ENCODE data around the gene MYCN. TPM values are rescaled to one million over a fixed set of nuclear protein-coding genes. Genes with fewer than 3 reads are reported as not detected.

Gene MYCN
- total and polyA plus RNA-seq, 2 donors (not counting 1 experiment from before 2014, with no cell fraction given), result not detected

GRCh38 chr2:15979759-15980604, 39.6 kb downstream of the MYCN start:
- no peak overlapping the region for H3K4me3 ChIP-seq (replicated peaks in 1 of 4; ENCODE audit: control extremely low read depth in 1 of 4, insufficient read depth in 1 of 4, low read depth in 3 of 4, low read length in 4 of 4)
- H3K36me3 ChIP-seq (ENCODE audit: control insufficient read depth, insufficient read depth, low read length), result no peaks in the 10 kb centered on the region
- H3K79me2 ChIP-seq (ENCODE audit: control insufficient read depth, insufficient read depth, low read length), result no peaks in the 10 kb centered on the region
- H3K9me3 ChIP-seq (ENCODE audit: control insufficient read depth, insufficient read depth, low read depth, low read length), result no peaks in the 10 kb centered on the region
- no peak overlapping the region for H2AFZ ChIP-seq (ENCODE audit: low read length)
- H4K20me1 ChIP-seq (ENCODE audit: control insufficient read depth, extremely low read depth, insufficient read depth, low read length), result no peaks in the 10 kb centered on the region
- no peak overlapping the region for H3K27ac ChIP-seq (ENCODE audit: insufficient read depth, low read length)
- TF ChIP-seq CTCF (conservative IDR thresholded peaks at IDR 0.05 in 1 of 2, IDR thresholded peaks at IDR 0.05 in 1 of 2; ENCODE audit: low read depth in 1 of 2, low read length in 2 of 2), result no peak
- TF ChIP-seq EZH2 (IDR thresholded peaks at IDR 0.05; ENCODE audit: low read length, missing control alignments), result no peak
- no peaks in the 10 kb centered on the region for H3K4me1 ChIP-seq (ENCODE audit: control insufficient read depth, extremely low read depth, insufficient read depth, low read length)
- no peak overlapping the region for H3K4me2 ChIP-seq (ENCODE audit: extremely low read depth, insufficient read depth, low read length)
- DNase-seq (ENCODE audit: low read depth in 2 of 2), result no peak
- H3K27me3 ChIP-seq (ENCODE audit: control insufficient read depth, insufficient read depth, low read length), result no peaks in the 10 kb centered on the region
- H3K9ac ChIP-seq (ENCODE audit: insufficient read depth, low read length), result no peak overlapping the region

- Histone ChIP-seq H3K27me3 (ENCODE audit: control insufficient read depth, insufficient read depth, low read length) (no peaks in the 10 kb centered on the region), H3K9me3 (ENCODE audit: control insufficient read depth, insufficient read depth, low read depth, low read length) (no peaks in the 10 kb centered on the region), H3K4me2 (ENCODE audit: extremely low read depth, insufficient read depth, low read length) (no peak overlapping the region), H3K36me3 (ENCODE audit: control insufficient read depth, insufficient read depth, low read length) (no peaks in the 10 kb centered on the region), H3K9ac (ENCODE audit: insufficient read depth, low read length) (no peak overlapping the region), H3K27ac (ENCODE audit: insufficient read depth, low read length) (no peak overlapping the region), H4K20me1 (ENCODE audit: control insufficient read depth, extremely low read depth, insufficient read depth, low read length) (no peaks in the 10 kb centered on the region), H3K79me2 (ENCODE audit: control insufficient read depth, insufficient read depth, low read length) (no peaks in the 10 kb centered on the region), H2AFZ (ENCODE audit: low read length) (no peak overlapping the region), H3K4me3 (replicated peaks in 1 of 4; ENCODE audit: control extremely low read depth in 1 of 4, insufficient read depth in 1 of 4, low read depth in 3 of 4, low read length in 4 of 4) (no peak overlapping the region), H3K4me1 (ENCODE audit: control insufficient read depth, extremely low read depth, insufficient read depth, low read length) (no peaks in the 10 kb centered on the region)
- no peak for DNase-seq (ENCODE audit: low read depth in 2 of 2)
- TF ChIP-seq CTCF (conservative IDR thresholded peaks at IDR 0.05 in 1 of 2, IDR thresholded peaks at IDR 0.05 in 1 of 2; ENCODE audit: low read depth in 1 of 2, low read length in 2 of 2), result no peak
- TF ChIP-seq EZH2 (IDR thresholded peaks at IDR 0.05; ENCODE audit: low read length, missing control alignments), result no peak
Observed at GRCh38 chr2:15980605-15981098, 40.3 kb downstream of the MYCN start.

DNA sequence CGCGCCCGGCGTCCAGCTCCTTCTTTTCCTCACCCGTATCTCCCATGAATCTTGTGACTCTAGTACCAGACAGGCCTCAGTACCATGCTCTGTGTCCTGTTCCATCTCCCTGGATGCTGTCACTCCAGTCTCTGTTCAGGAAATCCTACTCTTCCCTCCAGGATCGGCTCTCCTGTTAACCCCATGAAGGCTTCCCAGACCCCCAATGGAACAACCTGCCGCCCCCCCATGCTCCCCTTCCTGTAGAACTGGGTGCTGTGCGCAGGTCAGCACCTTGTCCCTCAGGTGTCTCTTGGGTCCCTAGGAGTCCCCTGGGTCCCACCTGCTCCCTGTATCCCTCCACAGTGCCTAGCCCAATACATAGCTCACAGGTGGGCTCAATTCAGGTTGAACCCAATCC, 41.3 kb downstream of the MYCN start:
- Histone ChIP-seq H4K20me1 (ENCODE audit: control insufficient read depth, extremely low read depth, insufficient read depth, low read length) (no peaks in the 10 kb centered on the region), H3K36me3 (ENCODE audit: control insufficient read depth, insufficient read depth, low read length) (no peaks in the 10 kb centered on the region), H2AFZ (ENCODE audit: low read length) (no peak overlapping the region), H3K9me3 (ENCODE audit: control insufficient read depth, insufficient read depth, low read depth, low read length) (no peaks in the 10 kb centered on the region), H3K4me1 (ENCODE audit: control insufficient read depth, extremely low read depth, insufficient read depth, low read length) (no peaks in the 10 kb centered on the region), H3K27ac (ENCODE audit: insufficient read depth, low read length) (no peak overlapping the region), H3K9ac (ENCODE audit: insufficient read depth, low read length) (no peak overlapping the region), H3K79me2 (ENCODE audit: control insufficient read depth, insufficient read depth, low read length) (no peaks in the 10 kb centered on the region), H3K27me3 (ENCODE audit: control insufficient read depth, insufficient read depth, low read length) (no peaks in the 10 kb centered on the region), H3K4me3 (replicated peaks in 1 of 4; ENCODE audit: control extremely low read depth in 1 of 4, insufficient read depth in 1 of 4, low read depth in 3 of 4, low read length in 4 of 4) (no peak overlapping the region), H3K4me2 (ENCODE audit: extremely low read depth, insufficient read depth, low read length) (no peak overlapping the region)
- TF ChIP-seq EZH2 (IDR thresholded peaks at IDR 0.05; ENCODE audit: low read length, missing control alignments) (no peak), CTCF (conservative IDR thresholded peaks at IDR 0.05 in 1 of 2, IDR thresholded peaks at IDR 0.05 in 1 of 2; ENCODE audit: low read depth in 1 of 2, low read length in 2 of 2) (no peak)
- no peak for DNase-seq (ENCODE audit: low read depth in 2 of 2)

Data from fibroblast of lung (primary cell).